Keratinocyte (primary cell): Measurements from ENCODE around the gene KIF21B.

ENCODE experiments used
- CTCF ChIP-seq, 3 experiments: IDR thresholded peaks in 1 of 3; conservative IDR thresholded peaks in 1 of 3; optimal IDR thresholded peaks in 1 of 3; 2 replicates in 2 of 3; 3 replicates in 1 of 3; pipeline versions ENCODE3 to v1.5.1; 2011; ENCODE audit warnings: low read length in 3 of 3, mild to moderate bottlenecking in 3 of 3, moderate library complexity in 2 of 3, control low read depth in 1 of 3, inconsistent platforms in 1 of 3; ENCODE audit not compliant: insufficient read depth in 2 of 3; ENCODE audit errors: extremely low read depth in 1 of 3
- EZH2 ChIP-seq: IDR thresholded peaks from one replicate; pipeline ENCODE4 v1.6.1; 2012; ENCODE audit warnings: inconsistent platforms, mild to moderate bottlenecking, low read length, moderate library complexity

DNA sequence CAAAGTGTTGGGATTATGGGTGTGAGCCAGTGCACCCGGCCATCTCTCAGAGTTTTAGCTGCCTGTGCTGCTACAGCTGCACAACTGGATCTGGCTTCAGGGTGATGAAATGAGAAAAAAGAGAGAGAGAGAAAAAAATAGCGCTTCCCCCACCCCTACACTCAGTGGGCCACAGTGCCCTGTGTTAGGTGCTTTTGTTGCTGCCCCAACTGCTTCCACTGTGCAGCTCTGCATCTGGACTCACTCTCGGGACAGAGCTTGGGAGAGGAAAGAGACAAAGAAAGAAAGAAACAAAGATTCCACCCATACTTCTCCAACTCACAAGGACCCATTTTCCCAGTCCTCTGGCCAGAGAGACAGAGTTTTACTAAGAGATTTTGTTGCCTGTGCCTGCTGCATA, 78.4 kb downstream of the KIF21B start:
- no peak for TF ChIP-seq EZH2
- no peak for TF ChIP-seq CTCF (optimal IDR thresholded peaks at IDR 0.05 in 1 of 3, IDR thresholded peaks at IDR 0.05 in 1 of 3, conservative IDR thresholded peaks at IDR 0.05 in 1 of 3; ENCODE audit: extremely low read depth in 1 of 3, insufficient read depth in 2 of 3, low read length in 3 of 3)
